ENCODE measurements around the gene BCAM.

DNA sequence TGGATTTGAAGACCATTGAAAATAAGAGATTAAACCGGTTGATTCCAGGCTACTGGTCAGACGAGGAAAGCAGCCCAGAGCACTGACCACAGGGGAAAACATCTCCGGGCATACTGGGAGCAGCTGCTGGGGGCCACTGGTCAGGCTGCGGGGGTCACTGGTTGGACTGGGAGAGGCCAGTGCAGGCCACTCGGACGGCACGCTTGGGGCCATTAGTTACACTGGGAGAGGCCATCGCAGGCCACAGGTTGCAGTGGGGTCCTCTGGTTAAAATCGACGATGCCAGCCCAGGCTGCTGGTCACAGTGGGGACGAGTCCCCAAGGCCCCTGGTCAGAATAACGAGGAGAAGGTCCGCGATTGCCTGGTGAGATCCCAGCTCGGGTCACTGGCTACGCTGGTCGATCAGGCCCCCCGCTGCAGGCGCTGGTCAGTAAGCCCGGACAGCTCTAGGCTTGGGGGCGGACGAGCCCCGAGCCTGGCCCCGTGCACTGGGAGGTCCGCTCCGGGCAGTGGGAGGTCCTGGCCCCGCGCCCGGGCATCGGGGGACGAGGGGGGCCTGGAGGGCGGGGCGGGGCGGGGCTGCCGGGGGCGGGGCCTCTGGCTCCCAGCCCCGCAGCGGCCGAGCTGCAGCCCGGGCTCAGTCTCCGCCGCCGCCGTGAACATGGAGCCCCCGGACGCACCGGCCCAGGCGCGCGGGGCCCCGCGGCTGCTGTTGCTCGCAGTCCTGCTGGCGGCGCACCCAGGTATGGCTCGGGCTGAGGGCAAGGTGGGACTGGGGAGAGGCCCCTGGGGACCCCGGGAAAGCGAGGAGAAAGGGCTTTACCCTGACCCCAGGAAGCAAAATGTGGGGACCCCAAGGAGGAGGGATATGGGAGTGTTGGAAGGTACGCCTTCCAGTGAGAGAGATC is at the start of gene BCAM:
- TF ChIP-seq, protein P1, sequence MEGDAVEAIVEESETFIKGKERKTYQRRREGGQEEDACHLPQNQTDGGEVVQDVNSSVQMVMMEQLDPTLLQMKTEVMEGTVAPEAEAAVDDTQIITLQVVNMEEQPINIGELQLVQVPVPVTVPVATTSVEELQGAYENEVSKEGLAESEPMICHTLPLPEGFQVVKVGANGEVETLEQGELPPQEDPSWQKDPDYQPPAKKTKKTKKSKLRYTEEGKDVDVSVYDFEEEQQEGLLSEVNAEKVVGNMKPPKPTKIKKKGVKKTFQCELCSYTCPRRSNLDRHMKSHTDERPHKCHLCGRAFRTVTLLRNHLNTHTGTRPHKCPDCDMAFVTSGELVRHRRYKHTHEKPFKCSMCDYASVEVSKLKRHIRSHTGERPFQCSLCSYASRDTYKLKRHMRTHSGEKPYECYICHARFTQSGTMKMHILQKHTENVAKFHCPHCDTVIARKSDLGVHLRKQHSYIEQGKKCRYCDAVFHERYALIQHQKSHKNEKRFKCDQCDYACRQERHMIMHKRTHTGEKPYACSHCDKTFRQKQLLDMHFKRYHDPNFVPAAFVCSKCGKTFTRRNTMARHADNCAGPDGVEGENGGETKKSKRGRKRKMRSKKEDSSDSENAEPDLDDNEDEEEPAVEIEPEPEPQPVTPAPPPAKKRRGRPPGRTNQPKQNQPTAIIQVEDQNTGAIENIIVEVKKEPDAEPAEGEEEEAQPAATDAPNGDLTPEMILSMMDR (IDR thresholded peaks at IDR 0.05) = no peak
- peak in 1 of 2 donors; percentile 32 for TF ChIP-seq POLR2A (IDR thresholded peaks at IDR 0.05)
